IMR-90 (cell line): Measurements from ENCODE around the gene ASXL2. TPM values are rescaled to one million over a fixed set of nuclear protein-coding genes. Genes with fewer than 3 reads are reported as not detected.

ENCODE experiments used
- ATAC-seq: fragments of 200-7000 bp; cut with Tn5 transposase; 2 replicates; pipeline ENCODE4 v1.9.1; 2020; ENCODE audit warnings: low read depth, mild to moderate bottlenecking, moderate library complexity
- BruUV-seq: library from RNA; stranded (reverse); fragments of 400-500 nt; replicated peaks from 2 replicates; lab custom pipeline; 2021; lab: Mats Ljungman, UMichigan
- CTCF ChIA-PET: fragments of 300-600 bp; formaldehyde crosslinking; extraction: SDS; loops from one replicate; lab custom pipeline; 2021; ENCODE audit warnings: antibody characterized with exemption; lab: Yijun Ruan, JAX
- POLR2A ChIA-PET: fragments of 300-600 bp; sonication (Branson Sonifier 250); formaldehyde crosslinking; loops from one replicate; lab custom pipeline; 2022; ENCODE audit warnings: antibody characterized with exemption; ENCODE audit not compliant: unreplicated experiment; lab: Charles Lee
- DNase-seq: peaks from one replicate; pipeline ENCODE4 v3.0.0; 2013
- H2AFZ ChIP-seq: replicated peaks from 2 replicates; pipeline ENCODE3; 2013; ENCODE audit warnings: low read length, mild to moderate bottlenecking; ENCODE audit not compliant: poor library complexity
- H2AK5ac ChIP-seq: 2 replicates; pipeline ENCODE4 v1.6.1; 2013; ENCODE audit warnings: low read depth, low read length, inconsistent platforms
- H2AK9ac ChIP-seq: replicated peaks from 2 replicates; pipeline ENCODE3; 2013; ENCODE audit warnings: mild to moderate bottlenecking, low read depth, low read length, moderate library complexity; ENCODE audit not compliant: poor library complexity
- H2BK120ac ChIP-seq: 2 replicates; pipeline ENCODE4 v1.6.1; 2013; ENCODE audit warnings: low read depth, low read length, inconsistent platforms
- H2BK15ac ChIP-seq: 3 replicates; pipeline ENCODE4 v1.6.1; 2013; ENCODE audit warnings: low read depth, low read length, inconsistent platforms
- H2BK20ac ChIP-seq: 2 replicates; pipeline ENCODE4 v1.6.1; 2013; ENCODE audit warnings: low read depth, mild to moderate bottlenecking, inconsistent platforms, low read length, moderate library complexity
- H2BK5ac ChIP-seq: 2 replicates; pipeline ENCODE4 v1.6.1; 2013; ENCODE audit warnings: mild to moderate bottlenecking, low read depth, low read length, inconsistent platforms; ENCODE audit not compliant: poor library complexity, severe bottlenecking
- H3K14ac ChIP-seq: replicated peaks from 2 replicates; pipeline ENCODE4 v1.6.1; 2013; ENCODE audit warnings: low read depth, low read length, inconsistent platforms
- H3K18ac ChIP-seq: 2 replicates; pipeline ENCODE4 v1.6.1; 2013; ENCODE audit warnings: low read depth, low read length, control low read depth
- H3K23ac ChIP-seq: 2 replicates; pipeline ENCODE4 v1.6.1; 2013; ENCODE audit warnings: low read depth, low read length, inconsistent platforms
- H3K27ac ChIP-seq: 2 replicates; pipeline ENCODE4 v1.5.1; 2013; ENCODE audit warnings: mild to moderate bottlenecking, control low read depth, low read length; ENCODE audit not compliant: insufficient read depth
- H3K27me3 ChIP-seq: 2 replicates; pipeline ENCODE4 v1.6.1; 2013; ENCODE audit warnings: low read length; ENCODE audit not compliant: control insufficient read depth, insufficient read depth
- H3K36me3 ChIP-seq: 2 replicates; pipeline ENCODE4 v1.6.1; 2013; ENCODE audit warnings: low read length, mixed read lengths; ENCODE audit not compliant: control insufficient read depth, insufficient read depth
- H3K4ac ChIP-seq: 2 replicates; pipeline ENCODE4 v1.6.1; 2013; ENCODE audit warnings: low read depth, low read length, inconsistent platforms
- H3K4me1 ChIP-seq: 2 replicates; pipeline ENCODE4 v1.6.1; 2013; ENCODE audit warnings: low read length, mixed read lengths; ENCODE audit not compliant: control insufficient read depth, insufficient read depth
- H3K4me2 ChIP-seq: 2 replicates; pipeline ENCODE4 v1.6.1; 2013; ENCODE audit warnings: low read depth, mild to moderate bottlenecking, control low read depth, low read length, moderate library complexity
- H3K4me3 ChIP-seq: 2 replicates; pipeline ENCODE4 v1.5.1; 2013; ENCODE audit warnings: low read depth, mild to moderate bottlenecking, control low read depth, low read length, moderate library complexity; ENCODE audit not compliant: insufficient read depth
- H3K56ac ChIP-seq: 2 replicates; pipeline ENCODE4 v1.6.1; 2013; ENCODE audit warnings: low read length, inconsistent platforms; ENCODE audit not compliant: insufficient read depth; ENCODE audit errors: extremely low read depth
- H3K79me1 ChIP-seq, 2 experiments: 2 replicates each; pipeline ENCODE4 v1.6.1; 2013; ENCODE audit warnings: low read length in 2 of 2, inconsistent platforms in 1 of 2, low read depth in 1 of 2
- H3K9ac ChIP-seq: 2 replicates; pipeline ENCODE4 v1.6.1; 2013; ENCODE audit warnings: low read depth, low read length, control low read depth
- H3K9me1 ChIP-seq: 2 replicates; pipeline ENCODE4 v1.6.1; 2013; ENCODE audit warnings: low read length, inconsistent platforms; ENCODE audit not compliant: insufficient read depth
- H3K9me3 ChIP-seq: 2 replicates; pipeline ENCODE4 v1.6.1; 2013; ENCODE audit warnings: low read length; ENCODE audit not compliant: control insufficient read depth, insufficient read depth
- H4K20me1 ChIP-seq: 2 replicates; pipeline ENCODE4 v1.6.1; 2013; ENCODE audit warnings: low read length, inconsistent platforms; ENCODE audit not compliant: insufficient read depth
- H4K5ac ChIP-seq: 2 replicates; pipeline ENCODE4 v1.6.1; 2013; ENCODE audit warnings: mild to moderate bottlenecking, low read depth, low read length, control low read depth
- H4K8ac ChIP-seq, 2 experiments: 2 replicates each; pipeline ENCODE4 v1.6.1; 2013; ENCODE audit warnings: low read depth in 2 of 2, low read length in 2 of 2, control low read depth in 1 of 2, inconsistent platforms in 1 of 2
- H4K91ac ChIP-seq: 2 replicates; pipeline ENCODE4 v1.6.1; 2013; ENCODE audit warnings: low read depth, low read length, inconsistent platforms; ENCODE audit not compliant: insufficient read depth
- BHLHE40 ChIP-seq: fragments of 150-350 bp; IDR thresholded peaks from 2 replicates; pipeline ENCODE4 v1.6.1; 2016; ENCODE audit warnings: mild to moderate bottlenecking, low read depth, low read length
- CEBPB ChIP-seq: IDR thresholded peaks from 2 replicates; pipeline ENCODE4 v1.6.1; 2012; ENCODE audit warnings: low read depth, low read length, improper control_type of control experiment
- FOS ChIP-seq: fragments of 150-350 bp; IDR thresholded peaks from 2 replicates; pipeline ENCODE4 v1.6.1; 2016; ENCODE audit warnings: low read depth, low read length
- MAFK ChIP-seq: IDR thresholded peaks from 2 replicates; pipeline ENCODE4 v1.6.1; 2012; ENCODE audit warnings: low read depth, low read length, improper control_type of control experiment
- MAZ ChIP-seq: IDR thresholded peaks from 2 replicates; pipeline ENCODE4 v1.6.1; 2012; ENCODE audit warnings: low read depth, mild to moderate bottlenecking, low read length, improper control_type of control experiment, moderate library complexity, borderline replicate concordance
- NFE2L2 ChIP-seq: fragments of 150-350 bp; IDR thresholded peaks from 2 replicates; pipeline ENCODE4 v1.6.1; 2016; ENCODE audit warnings: low read depth, mild to moderate bottlenecking, low read length
- POLR2A ChIP-seq: IDR thresholded peaks from 2 replicates; pipeline ENCODE4 v1.6.1; 2012; ENCODE audit warnings: mild to moderate bottlenecking, low read depth, low read length
- RCOR1 ChIP-seq: IDR thresholded peaks from 2 replicates; pipeline ENCODE4 v1.6.1; 2012; ENCODE audit warnings: mild to moderate bottlenecking, low read length, improper control_type of control experiment; ENCODE audit not compliant: insufficient replicate concordance
- RFX5 ChIP-seq: IDR thresholded peaks from 2 replicates; pipeline ENCODE4 v1.8.0; 2012; ENCODE audit warnings: low read depth, mild to moderate bottlenecking, low read length, moderate library complexity
- SMC3 ChIP-seq: fragments of 150-350 bp; IDR thresholded peaks from 2 replicates; pipeline ENCODE4 v1.6.1; 2016; ENCODE audit warnings: low read depth, mild to moderate bottlenecking, antibody characterized with exemption, low read length, moderate library complexity
- WGBS, 2 experiments: methylation state at CpG; one replicate each; pipeline versions ENCODE4 v1.1.5 to v1.1.7; 2013; ENCODE audit warnings: missing lambda C conversion rate in 2 of 2; ENCODE audit not compliant: insufficient read length in 1 of 2; ENCODE audit errors: extremely low coverage in 2 of 2; 5-methylcytosine and 5-hydroxymethylcytosine counted together
- dilution Hi-C: fragments of 300-500 bp; cut with HindIII; formaldehyde crosslinking; loops from one replicate; pipeline ENCODE4 v1.14.3; 2018; ENCODE audit warnings: low sequenced_read_pairs; ENCODE audit not compliant: unreplicated experiment
- in situ Hi-C: fragments of 300-500 bp; cut with MboI; formaldehyde crosslinking; loops from 3 replicates; pipeline ENCODE4 v1.14.3; 2019; ENCODE audit warnings: low sequenced_read_pairs, inconsistent platforms, mixed read lengths
- intact Hi-C: fragments of 100-400 bp; cut with micrococcal nuclease; formaldehyde crosslinking; loops from 2 replicates; pipeline ENCODE4 v1.10.0; 2022
- polyA plus RNA-seq, 3 experiments: library from polyadenylated mRNA; depleted of rRNA; stranded (reverse); fragments of >200 nt; gene quantifications; 2 replicates each; pipeline ENCODE4 v1.2.3, GENCODE V29; 2012; ENCODE audit warnings: low replicate concordance in 1 of 3
- total RNA-seq: library from RNA; depleted of rRNA; stranded (reverse); fragments of >200 nt; gene quantifications from 2 replicates; pipeline ENCODE4 v1.2.3, GENCODE V29; 2012
- TF ChIP-seq, protein P1 (sequence below): conservative IDR thresholded peaks from 2 replicates; pipeline ENCODE4 v1.5.1; 2012; ENCODE audit warnings: mild to moderate bottlenecking, low read depth, low read length, improper control_type of control experiment
- TF ChIP-seq, protein P2 (sequence below): fragments of 150-350 bp; IDR thresholded peaks from 2 replicates; pipeline ENCODE4 v1.6.1; 2016; ENCODE audit warnings: low read depth, mild to moderate bottlenecking, low read length, moderate library complexity, borderline replicate concordance
- TF ChIP-seq, protein P3 (sequence below): fragments of 150-350 bp; IDR thresholded peaks from 2 replicates; pipeline ENCODE4 v1.6.1; 2017; ENCODE audit warnings: mild to moderate bottlenecking, antibody characterized with exemption, low read length, low read depth

The ASXL2 gene
- total and polyA plus RNA-seq, 2 of the 4 experiments (the other 2 are of a cell fraction): 5.3 to 8.1 TPM

DNA sequence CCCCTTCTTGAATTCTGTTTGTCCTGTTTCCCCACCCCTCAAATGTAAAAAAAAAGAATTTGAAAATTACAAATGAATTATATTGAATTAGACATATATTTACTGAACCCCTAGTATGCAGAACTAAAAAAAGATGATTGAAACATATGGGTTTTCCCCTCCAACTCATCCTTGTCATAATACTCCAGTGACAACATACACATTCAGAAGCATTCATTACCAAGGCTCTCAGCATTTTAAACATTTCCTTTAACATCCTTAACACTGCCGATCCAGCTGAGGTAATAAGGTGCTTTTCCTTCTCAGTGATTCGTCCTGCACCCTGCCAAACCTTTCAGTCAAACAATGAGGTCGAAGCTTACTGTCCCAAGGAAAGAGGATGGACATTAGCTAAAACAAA lies 151.8 kb downstream of the ASXL2 start:
- Histone ChIP-seq H4K91ac (no peak overlapping the region), H4K8ac (no peak overlapping the region), H3K36me3 (no peaks in the 10 kb centered on the region), H4K5ac (no peak overlapping the region), H2BK15ac (no peak overlapping the region), H3K4me1 (no peaks in the 10 kb centered on the region), H4K20me1 (no peaks in the 10 kb centered on the region), H3K4me2 (no peak overlapping the region), H3K9me1 (no peaks in the 10 kb centered on the region), H2AK5ac (no peak overlapping the region), H3K9me3 (no peaks in the 10 kb centered on the region), H2AFZ (no peak overlapping the region), H3K9ac (no peak overlapping the region), H3K4ac (no peak overlapping the region), H3K27me3 (peaks cover 16% of the 10 kb centered on the region), H3K56ac (no peak overlapping the region), H3K23ac (no peak overlapping the region), H2BK5ac (no peak overlapping the region), H3K79me1 (no peaks in the 10 kb centered on the region), H2BK20ac (no peak overlapping the region), H2BK120ac (no peak overlapping the region), H3K27ac (no peak overlapping the region), H3K14ac (no peak overlapping the region), H3K4me3 (no peak overlapping the region), H3K18ac (no peak overlapping the region), H2AK9ac (no peak overlapping the region)
- intact Hi-C loops (no loop called here), dilution Hi-C loops (no loop called here), in situ Hi-C loops (no loop called here)
- DNase-seq (no peak), ATAC-seq (no peak)
- ChIA-PET CTCF (no interaction called here), POLR2A (no interaction called here)
- TF ChIP-seq CEBPB: no peak
- TF ChIP-seq BHLHE40: no peak
- no peak for TF ChIP-seq NFE2L2
- TF ChIP-seq RCOR1: no peak
- TF ChIP-seq, protein P1, sequence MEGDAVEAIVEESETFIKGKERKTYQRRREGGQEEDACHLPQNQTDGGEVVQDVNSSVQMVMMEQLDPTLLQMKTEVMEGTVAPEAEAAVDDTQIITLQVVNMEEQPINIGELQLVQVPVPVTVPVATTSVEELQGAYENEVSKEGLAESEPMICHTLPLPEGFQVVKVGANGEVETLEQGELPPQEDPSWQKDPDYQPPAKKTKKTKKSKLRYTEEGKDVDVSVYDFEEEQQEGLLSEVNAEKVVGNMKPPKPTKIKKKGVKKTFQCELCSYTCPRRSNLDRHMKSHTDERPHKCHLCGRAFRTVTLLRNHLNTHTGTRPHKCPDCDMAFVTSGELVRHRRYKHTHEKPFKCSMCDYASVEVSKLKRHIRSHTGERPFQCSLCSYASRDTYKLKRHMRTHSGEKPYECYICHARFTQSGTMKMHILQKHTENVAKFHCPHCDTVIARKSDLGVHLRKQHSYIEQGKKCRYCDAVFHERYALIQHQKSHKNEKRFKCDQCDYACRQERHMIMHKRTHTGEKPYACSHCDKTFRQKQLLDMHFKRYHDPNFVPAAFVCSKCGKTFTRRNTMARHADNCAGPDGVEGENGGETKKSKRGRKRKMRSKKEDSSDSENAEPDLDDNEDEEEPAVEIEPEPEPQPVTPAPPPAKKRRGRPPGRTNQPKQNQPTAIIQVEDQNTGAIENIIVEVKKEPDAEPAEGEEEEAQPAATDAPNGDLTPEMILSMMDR: no peak
- TF ChIP-seq POLR2A: no peak
- TF ChIP-seq, protein P2, sequence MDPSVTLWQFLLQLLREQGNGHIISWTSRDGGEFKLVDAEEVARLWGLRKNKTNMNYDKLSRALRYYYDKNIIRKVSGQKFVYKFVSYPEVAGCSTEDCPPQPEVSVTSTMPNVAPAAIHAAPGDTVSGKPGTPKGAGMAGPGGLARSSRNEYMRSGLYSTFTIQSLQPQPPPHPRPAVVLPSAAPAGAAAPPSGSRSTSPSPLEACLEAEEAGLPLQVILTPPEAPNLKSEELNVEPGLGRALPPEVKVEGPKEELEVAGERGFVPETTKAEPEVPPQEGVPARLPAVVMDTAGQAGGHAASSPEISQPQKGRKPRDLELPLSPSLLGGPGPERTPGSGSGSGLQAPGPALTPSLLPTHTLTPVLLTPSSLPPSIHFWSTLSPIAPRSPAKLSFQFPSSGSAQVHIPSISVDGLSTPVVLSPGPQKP: no peak
- no peak for TF ChIP-seq SMC3
- TF ChIP-seq MAZ: no peak
- TF ChIP-seq, protein P3, sequence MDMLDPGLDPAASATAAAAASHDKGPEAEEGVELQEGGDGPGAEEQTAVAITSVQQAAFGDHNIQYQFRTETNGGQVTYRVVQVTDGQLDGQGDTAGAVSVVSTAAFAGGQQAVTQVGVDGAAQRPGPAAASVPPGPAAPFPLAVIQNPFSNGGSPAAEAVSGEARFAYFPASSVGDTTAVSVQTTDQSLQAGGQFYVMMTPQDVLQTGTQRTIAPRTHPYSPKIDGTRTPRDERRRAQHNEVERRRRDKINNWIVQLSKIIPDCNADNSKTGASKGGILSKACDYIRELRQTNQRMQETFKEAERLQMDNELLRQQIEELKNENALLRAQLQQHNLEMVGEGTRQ: no peak
- no peak for TF ChIP-seq FOS
- no peak for TF ChIP-seq RFX5
- no peak for TF ChIP-seq MAFK
- WGBS, 2 experiments: 60% methylated on average over 1 of the region's 3 CpGs; no CpG with 5 or more reads in 1 of the 2 experiments
- no TSS peak for BruUV-seq
